Activated naive CD4-positive, alpha-beta T cell treated with anti-CD3 and anti-CD28 coated beads, Interleukin-2, amount 10 ng/mL, durations not matched to agents 7 days and 5 days (primary cell): ENCODE measurements around the gene MTHFD1L.

Experiments
- CTCF ChIA-PET: fragments of 350-600 bp; sonication (Branson Sonifier 250); formaldehyde crosslinking; loops from one replicate; lab custom pipeline; 2021; ENCODE audit warnings: antibody characterized with exemption; lab: Charles Lee
- DNase-seq: peaks from one replicate; pipeline ENCODE4 v3.0.0-alpha.2; 2020
- H3K27ac Mint-ChIP-seq: one replicate; pipeline ENCODE4 v1.8.0; 2021; ENCODE audit warnings: mild to moderate bottlenecking, moderate library complexity, mixed read lengths
- H3K27me3 Mint-ChIP-seq: one replicate; pipeline ENCODE4 v1.8.0; 2021; ENCODE audit warnings: mild to moderate bottlenecking, mixed read lengths
- H3K36me3 Mint-ChIP-seq: one replicate; pipeline ENCODE4 v1.8.0; 2021; ENCODE audit warnings: mixed read lengths
- H3K4me1 Mint-ChIP-seq: one replicate; pipeline ENCODE4 v1.8.0; 2021; ENCODE audit warnings: mixed read lengths
- H3K4me3 Mint-ChIP-seq: one replicate; pipeline ENCODE4 v1.8.0; 2021; ENCODE audit warnings: mild to moderate bottlenecking, moderate library complexity, mixed read lengths
- H3K9me3 Mint-ChIP-seq: one replicate; pipeline ENCODE4 v1.8.0; 2021; ENCODE audit warnings: mixed read lengths

Gene MTHFD1L

DNA sequence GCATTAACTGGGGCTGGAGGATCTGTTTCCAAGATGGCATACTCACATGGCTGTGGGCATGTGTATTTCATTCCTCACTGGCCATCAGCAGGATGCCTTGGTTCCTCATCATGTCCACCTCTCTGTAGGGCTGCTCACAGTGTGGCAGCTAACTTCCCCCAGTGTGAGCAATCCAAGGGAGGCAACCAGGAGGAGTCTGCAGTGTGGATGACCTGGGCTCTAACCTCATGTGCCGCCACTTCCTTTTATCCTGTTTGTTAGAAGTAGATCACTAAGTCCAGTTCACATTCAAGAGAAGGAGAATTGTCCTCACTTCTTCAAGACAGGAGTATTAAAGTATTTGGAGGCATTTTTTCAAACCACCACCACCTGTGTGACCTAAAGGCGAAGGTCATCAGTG is 54.4 kb downstream of the MTHFD1L start:
- no peak overlapping the region for H3K27ac Mint-ChIP-seq
- CTCF ChIA-PET = interaction anchor here (0.6 to 1.0 kb wide), 3 partner anchors 10 to 416 kb away, joined by 3 to 4 read pairs (median 3); no protein-coding TSS in a partner anchor
- H3K4me3 Mint-ChIP-seq = no peak overlapping the region
- H3K9me3 Mint-ChIP-seq = no peaks in the 10 kb centered on the region
- no peak for DNase-seq
- no peaks in the 10 kb centered on the region for H3K4me1 Mint-ChIP-seq
- H3K36me3 Mint-ChIP-seq = peaks cover 14% of the 10 kb centered on the region
- no peaks in the 10 kb centered on the region for H3K27me3 Mint-ChIP-seq

GRCh38 chr6:150922137-150922536 is 56.6 kb downstream of the MTHFD1L start:
- H3K4me3 Mint-ChIP-seq = no peak overlapping the region
- H3K27me3 Mint-ChIP-seq = no peaks in the 10 kb centered on the region
- no peak overlapping the region for H3K27ac Mint-ChIP-seq
- peaks cover 22% of the 10 kb centered on the region for H3K36me3 Mint-ChIP-seq
- no peak for DNase-seq
- H3K4me1 Mint-ChIP-seq = no peaks in the 10 kb centered on the region
- no peaks in the 10 kb centered on the region for H3K9me3 Mint-ChIP-seq
- CTCF ChIA-PET = no interaction called here

DNA sequence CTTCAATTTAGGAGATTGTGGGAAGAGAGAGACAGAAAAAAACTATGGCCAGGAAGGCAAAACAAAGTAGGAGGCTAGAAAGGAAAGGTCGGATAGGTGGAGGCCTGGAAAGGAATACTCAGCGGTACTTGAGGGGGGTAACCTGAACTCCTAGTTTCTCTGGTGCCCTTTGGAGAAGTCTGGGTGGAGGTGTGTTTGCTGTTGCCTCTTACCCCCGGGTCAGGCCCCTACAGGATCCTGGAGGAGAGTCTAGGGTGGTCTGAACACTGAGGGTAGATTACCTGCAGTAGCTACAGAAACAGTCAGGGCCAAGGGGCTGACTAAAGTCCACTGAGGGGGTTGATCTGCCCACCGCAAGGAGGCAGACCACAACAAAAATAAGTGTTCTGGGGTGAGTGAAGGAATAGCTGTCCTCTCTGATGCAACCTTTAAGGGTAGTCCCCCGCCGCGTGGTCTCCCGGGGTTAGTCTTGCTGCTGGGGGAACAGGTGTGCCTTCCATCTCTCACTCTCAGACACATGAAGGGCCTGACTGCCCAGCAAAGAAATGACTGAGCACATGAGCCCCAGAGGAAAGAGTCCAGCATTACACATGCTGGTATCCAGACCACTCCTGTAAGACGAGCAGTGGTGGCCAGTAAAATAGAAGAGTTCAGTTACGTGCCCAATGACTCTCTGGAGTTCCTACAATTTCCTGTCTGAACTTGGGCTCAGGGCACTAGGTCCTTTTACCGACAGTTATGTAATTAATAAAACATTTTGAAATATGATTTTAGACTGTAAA is 59.5 kb downstream of the MTHFD1L start:
- Mint-ChIP-seq H3K9me3 (no peaks in the 10 kb centered on the region), H3K4me1 (no peaks in the 10 kb centered on the region), H3K27ac (peak overlapping the region; percentile 20), H3K27me3 (no peaks in the 10 kb centered on the region), H3K4me3 (no peak overlapping the region), H3K36me3 (peaks cover 22% of the 10 kb centered on the region)
- CTCF ChIA-PET = no interaction called here
- DNase-seq = no peak

- H3K4me3 Mint-ChIP-seq = no peak overlapping the region
- H3K36me3 Mint-ChIP-seq = peaks cover 23% of the 10 kb centered on the region
Observed at GRCh38 chr6:150925590-150925928, 60.1 kb downstream of the MTHFD1L start.

DNA sequence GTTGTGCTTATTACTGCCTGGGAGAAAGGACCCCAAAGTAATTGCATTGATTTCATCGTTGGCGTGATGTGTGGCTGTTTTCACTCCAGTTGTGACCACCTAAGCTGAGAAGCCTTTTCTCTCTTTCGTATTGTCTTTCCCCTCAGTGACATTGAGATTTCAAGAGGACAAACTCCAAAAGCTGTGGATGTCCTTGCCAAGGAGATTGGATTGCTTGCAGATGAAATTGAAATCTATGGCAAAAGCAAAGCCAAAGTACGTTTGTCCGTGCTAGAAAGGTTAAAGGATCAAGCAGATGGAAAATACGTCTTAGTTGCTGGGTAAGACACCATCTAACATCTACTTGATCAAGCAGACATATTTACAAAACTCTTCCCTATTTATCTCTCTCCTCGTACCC is 60.5 kb downstream of the MTHFD1L start:
- CTCF ChIA-PET = no interaction called here
- H3K27ac Mint-ChIP-seq = no peak overlapping the region
- H3K9me3 Mint-ChIP-seq = no peaks in the 10 kb centered on the region
- no peaks in the 10 kb centered on the region for H3K4me1 Mint-ChIP-seq
- no peaks in the 10 kb centered on the region for H3K27me3 Mint-ChIP-seq
- DNase-seq = no peak
- peaks cover 23% of the 10 kb centered on the region for H3K36me3 Mint-ChIP-seq
- no peak overlapping the region for H3K4me3 Mint-ChIP-seq

More at GRCh38 chr6:150925590-150925928, 60.1 kb downstream of the MTHFD1L start:
- CTCF ChIA-PET = no interaction called here
- Mint-ChIP-seq H3K27ac (no peak overlapping the region), H3K27me3 (no peaks in the 10 kb centered on the region), H3K9me3 (no peaks in the 10 kb centered on the region), H3K4me1 (no peaks in the 10 kb centered on the region)
- DNase-seq = no peak

- Mint-ChIP-seq H3K4me1 (no peaks in the 10 kb centered on the region), H3K36me3 (peaks cover 28% of the 10 kb centered on the region), H3K4me3 (no peak overlapping the region), H3K9me3 (no peaks in the 10 kb centered on the region), H3K27me3 (no peaks in the 10 kb centered on the region), H3K27ac (no peak overlapping the region)
- DNase-seq = no peak
- CTCF ChIA-PET = interaction anchor here (0.7 to 1.7 kb wide), 6 partner anchors 25 to 396 kb away, joined by 3 to 5 read pairs (median 4); no protein-coding TSS in a partner anchor
Observed at GRCh38 chr6:150928882-150929281, 63.4 kb downstream of the MTHFD1L start.

DNA sequence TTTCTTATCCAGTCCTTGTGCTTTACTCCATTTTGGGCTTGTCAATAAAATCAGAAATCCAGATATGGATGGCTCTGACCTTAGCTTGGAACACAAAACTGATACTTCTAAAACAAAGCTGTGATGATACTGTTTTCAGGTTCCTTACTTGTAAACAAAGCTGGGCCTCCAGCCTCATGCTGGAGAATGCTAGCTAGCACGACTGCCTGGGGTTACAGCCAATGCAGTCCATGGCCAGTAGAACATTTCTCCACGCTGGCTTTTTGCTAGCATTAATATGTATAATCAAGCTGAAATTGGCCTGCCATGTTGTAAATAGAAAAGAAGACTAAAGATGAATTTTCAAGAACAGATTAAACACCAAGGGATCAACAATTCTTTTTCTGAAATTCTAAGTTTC is 63.9 kb downstream of the MTHFD1L start:
- Mint-ChIP-seq H3K27me3 (no peaks in the 10 kb centered on the region), H3K4me1 (no peaks in the 10 kb centered on the region), H3K4me3 (no peak overlapping the region), H3K36me3 (peaks cover 31% of the 10 kb centered on the region), H3K9me3 (no peaks in the 10 kb centered on the region), H3K27ac (no peak overlapping the region)
- DNase-seq = no peak
- CTCF ChIA-PET = interaction anchor here (0.7 to 1.7 kb wide), 5 partner anchors 26 to 395 kb away, joined by 3 to 5 read pairs (median 3); no protein-coding TSS in a partner anchor

GRCh38 chr6:150930841-150931240 is 65.3 kb downstream of the MTHFD1L start:
- Mint-ChIP-seq H3K36me3 (peaks cover 26% of the 10 kb centered on the region), H3K27ac (no peak overlapping the region), H3K4me1 (no peaks in the 10 kb centered on the region), H3K4me3 (no peak overlapping the region), H3K27me3 (no peaks in the 10 kb centered on the region), H3K9me3 (no peaks in the 10 kb centered on the region)
- CTCF ChIA-PET = no interaction called here
- no peak for DNase-seq

DNA sequence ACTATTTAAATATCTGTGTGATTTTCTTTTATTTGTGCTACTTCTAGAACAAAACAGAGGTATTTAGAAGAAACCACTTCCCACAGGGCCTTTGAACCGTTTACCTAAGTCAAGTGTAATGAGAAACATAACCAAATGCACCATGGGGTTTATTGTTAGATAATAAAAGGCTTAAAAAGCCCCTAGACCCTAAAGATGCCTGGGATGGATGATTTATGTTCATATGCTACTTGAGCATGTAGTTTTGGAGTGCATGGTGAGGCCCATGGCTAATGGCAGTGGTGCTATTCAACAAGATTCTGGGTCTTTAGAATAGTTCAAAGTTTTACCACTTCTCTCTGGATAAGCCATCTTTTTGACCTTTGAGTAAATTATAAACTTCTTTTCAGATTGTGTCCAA is 65.9 kb downstream of the MTHFD1L start:
- Mint-ChIP-seq H3K27me3 (no peaks in the 10 kb centered on the region), H3K27ac (no peak overlapping the region), H3K4me1 (no peaks in the 10 kb centered on the region), H3K9me3 (no peaks in the 10 kb centered on the region), H3K4me3 (no peak overlapping the region), H3K36me3 (peaks cover 22% of the 10 kb centered on the region)
- DNase-seq = no peak
- CTCF ChIA-PET = no interaction called here

GRCh38 chr6:150932996-150933395 is 67.5 kb downstream of the MTHFD1L start:
- H3K4me3 Mint-ChIP-seq = no peak overlapping the region
- peaks cover 22% of the 10 kb centered on the region for H3K36me3 Mint-ChIP-seq
- no peaks in the 10 kb centered on the region for H3K9me3 Mint-ChIP-seq
- H3K27me3 Mint-ChIP-seq = no peaks in the 10 kb centered on the region
- H3K4me1 Mint-ChIP-seq = no peaks in the 10 kb centered on the region
- CTCF ChIA-PET = no interaction called here
- no peak for DNase-seq
- no peak overlapping the region for H3K27ac Mint-ChIP-seq

DNA sequence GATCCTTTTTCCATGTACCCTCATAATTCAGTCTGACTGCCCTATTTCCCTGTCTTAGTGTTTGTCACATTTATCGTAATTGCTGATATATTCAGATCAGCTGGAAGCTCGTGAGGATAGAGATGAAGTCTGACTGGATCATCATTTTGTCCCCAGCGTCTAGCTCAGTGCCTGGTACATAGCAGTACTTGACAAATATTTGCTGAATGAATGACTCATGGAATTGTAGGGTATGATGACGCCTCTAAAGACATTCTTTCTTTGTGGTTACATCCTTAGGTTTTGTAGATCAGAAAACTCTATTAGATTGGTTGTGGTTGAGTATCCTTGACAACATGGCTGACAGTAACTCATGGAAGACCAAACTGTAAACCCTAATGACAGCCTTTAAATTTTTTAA is 68.9 kb downstream of the MTHFD1L start:
- CTCF ChIA-PET = no interaction called here
- DNase-seq = no peak
- no peak overlapping the region for H3K27ac Mint-ChIP-seq
- no peaks in the 10 kb centered on the region for H3K4me1 Mint-ChIP-seq
- H3K27me3 Mint-ChIP-seq = no peaks in the 10 kb centered on the region
- no peak overlapping the region for H3K4me3 Mint-ChIP-seq
- H3K9me3 Mint-ChIP-seq = no peaks in the 10 kb centered on the region
- peaks cover 30% of the 10 kb centered on the region for H3K36me3 Mint-ChIP-seq

DNA sequence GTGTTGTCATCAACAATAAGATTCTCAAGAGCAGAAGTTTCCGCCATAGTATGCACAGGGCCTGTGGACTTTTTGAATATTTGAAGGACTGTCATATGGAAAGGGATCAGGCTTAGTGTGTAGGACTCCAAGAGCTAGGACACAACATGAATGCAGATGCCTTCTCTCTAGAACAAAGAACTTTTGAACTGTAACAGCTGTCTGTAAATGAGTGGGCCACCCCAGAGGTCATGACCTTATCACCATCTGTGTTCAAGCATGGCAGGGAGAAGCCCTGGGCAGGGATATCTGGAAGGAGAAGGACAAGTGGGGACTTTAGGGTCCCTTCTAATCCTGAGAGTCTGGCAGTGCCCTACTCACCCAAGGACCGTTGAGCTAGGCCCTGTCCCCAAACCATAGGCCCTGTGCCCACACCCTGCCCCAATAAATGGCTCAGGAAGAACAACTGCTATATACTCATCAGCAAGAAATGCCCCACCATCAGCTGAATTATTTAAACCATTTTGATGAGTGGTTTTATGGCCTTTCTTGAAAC is 70.6 kb downstream of the MTHFD1L start:
- Mint-ChIP-seq H3K4me3 (no peak overlapping the region), H3K4me1 (no peaks in the 10 kb centered on the region), H3K27me3 (no peaks in the 10 kb centered on the region), H3K9me3 (no peaks in the 10 kb centered on the region), H3K36me3 (peaks cover 37% of the 10 kb centered on the region), H3K27ac (no peak overlapping the region)
- DNase-seq = no peak
- CTCF ChIA-PET = no interaction called here

- CTCF ChIA-PET = no interaction called here
- Mint-ChIP-seq H3K36me3 (peaks cover 41% of the 10 kb centered on the region), H3K9me3 (no peaks in the 10 kb centered on the region), H3K27me3 (no peaks in the 10 kb centered on the region), H3K27ac (no peak overlapping the region), H3K4me1 (no peaks in the 10 kb centered on the region), H3K4me3 (no peak overlapping the region)
- no peak for DNase-seq
Observed at GRCh38 chr6:150937132-150937906, 71.8 kb downstream of the MTHFD1L start.

- no peak for DNase-seq
- CTCF ChIA-PET = no interaction called here
- no peak overlapping the region for H3K4me3 Mint-ChIP-seq
- no peaks in the 10 kb centered on the region for H3K27me3 Mint-ChIP-seq
- no peaks in the 10 kb centered on the region for H3K4me1 Mint-ChIP-seq
- H3K27ac Mint-ChIP-seq = no peak overlapping the region
- peaks cover 35% of the 10 kb centered on the region for H3K36me3 Mint-ChIP-seq
- H3K9me3 Mint-ChIP-seq = no peaks in the 10 kb centered on the region
Observed at GRCh38 chr6:150939399-150939798, 73.9 kb downstream of the MTHFD1L start.
